ENCODE measurements around the gene IFT122. TPM values are rescaled to one million over a fixed set of nuclear protein-coding genes. Genes with fewer than 3 reads are reported as not detected.
A peak's percentile ranks its signal among the peaks of the same experiment; 100 is the strongest.

The IFT122 gene
- total and polyA plus RNA-seq, 10 donors = 5.2 to 31.3 (median 18.1) TPM

- WGBS, 5 donors = 89 to 93% (median 91%) methylated on average over 8 of the region's 8 CpGs
Measured at GRCh38 chr3:129521611-129522010, 81.6 kb downstream of the IFT122 start.

GRCh38 chr3:129522953-129523352 lies 82.9 kb downstream of the IFT122 start:
- Histone ChIP-seq H3K4me3 (no peak overlapping the region), H3K36me3 (peaks cover 0 to 21% (median 4%) of the 10 kb centered on the region in 6 donors), H3K9me3 (no peaks in the 10 kb centered on the region), H3K4me1 (peaks cover 0 to 27% (median 13%) of the 10 kb centered on the region in 6 donors), H3K27ac (no peak overlapping the region), H3K27me3 (replicated peaks in 1 of 7) (no peaks in the 10 kb centered on the region)
- 81 to 95% (median 90%) methylated on average over 4 to 5 of the region's 5 CpGs for WGBS, 5 donors
- DNase-seq = peak; percentile 58
- TF ChIP-seq POLR2AphosphoS5 (IDR thresholded peaks at IDR 0.05) = no peak
- no peak for TF ChIP-seq POLR2A (IDR thresholded peaks at IDR 0.05)
- TF ChIP-seq CTCF (IDR thresholded peaks at IDR 0.05 in 8 of 11, conservative IDR thresholded peaks at IDR 0.05 in 3 of 11) = no peak
- intact Hi-C loops (cut with DNase I; ENCODE audit: low total_unique reads) = no loop called here

More at GRCh38 chr3:129521611-129522010, 81.6 kb downstream of the IFT122 start:
- no peak overlapping the region for H3K4me3 ChIP-seq
- H3K36me3 ChIP-seq = peaks cover 0 to 29% (median 4%) of the 10 kb centered on the region in 6 donors
- intact Hi-C loops (cut with DNase I; ENCODE audit: low total_unique reads) = no loop called here
- TF ChIP-seq POLR2AphosphoS5 (IDR thresholded peaks at IDR 0.05) = no peak
- TF ChIP-seq POLR2A (IDR thresholded peaks at IDR 0.05) = no peak
- TF ChIP-seq CTCF (IDR thresholded peaks at IDR 0.05 in 8 of 11, conservative IDR thresholded peaks at IDR 0.05 in 3 of 11) = no peak
- DNase-seq = peak; percentile 56
- no peaks in the 10 kb centered on the region for H3K27me3 ChIP-seq (replicated peaks in 1 of 7)
- H3K9me3 ChIP-seq = no peaks in the 10 kb centered on the region
- H3K4me1 ChIP-seq = peaks cover 0 to 19% (median 10%) of the 10 kb centered on the region in 6 donors
- H3K27ac ChIP-seq = no peak overlapping the region

GRCh38 chr3:129524081-129524480 lies 84.1 kb downstream of the IFT122 start:
- WGBS, 5 donors = 85 to 93% (median 92%) methylated on average over 4 of the region's 4 CpGs
- peaks cover 0 to 27% (median 13%) of the 10 kb centered on the region in 6 donors for H3K4me1 ChIP-seq
- H3K36me3 ChIP-seq = peaks cover 0 to 10% (median 3%) of the 10 kb centered on the region in 6 donors
- no peaks in the 10 kb centered on the region for H3K9me3 ChIP-seq
- H3K27me3 ChIP-seq (replicated peaks in 1 of 7) = no peaks in the 10 kb centered on the region
- no peak overlapping the region for H3K4me3 ChIP-seq
- no peak for DNase-seq
- intact Hi-C loops (cut with DNase I; ENCODE audit: low total_unique reads) = no loop called here
- H3K27ac ChIP-seq = no peak overlapping the region
- TF ChIP-seq POLR2A (IDR thresholded peaks at IDR 0.05) (no peak), POLR2AphosphoS5 (IDR thresholded peaks at IDR 0.05) (no peak), CTCF (IDR thresholded peaks at IDR 0.05 in 8 of 11, conservative IDR thresholded peaks at IDR 0.05 in 3 of 11) (no peak)

GRCh38 chr3:129525341-129525968 lies 85.4 kb downstream of the IFT122 start:
- Histone ChIP-seq H3K27ac (peak overlapping the region in 7 of 8 donors; percentile 14 to 82 (median 70)), H3K4me3 (peak overlapping the region in 1 of 8 donors; percentile 38), H3K4me1 (peaks cover 0 to 32% (median 14%) of the 10 kb centered on the region in 6 donors), H3K36me3 (no peaks in the 10 kb centered on the region), H3K27me3 (replicated peaks in 1 of 7) (no peaks in the 10 kb centered on the region), H3K9me3 (no peaks in the 10 kb centered on the region)
- intact Hi-C loops (cut with DNase I; ENCODE audit: low total_unique reads) = no loop called here
- DNase-seq = peak; percentile 47
- WGBS, 5 donors = 70 to 84% (median 72%) methylated on average over 7 to 8 of the region's 8 CpGs
- no peak for TF ChIP-seq CTCF (IDR thresholded peaks at IDR 0.05 in 8 of 11, conservative IDR thresholded peaks at IDR 0.05 in 3 of 11)
- TF ChIP-seq POLR2A (IDR thresholded peaks at IDR 0.05) = no peak
- TF ChIP-seq POLR2AphosphoS5 (IDR thresholded peaks at IDR 0.05) = no peak

Data from spleen (tissue), 11 donors.